SU-DHL-6 (cell line): ENCODE results near the gene ZNF101.

Source experiments
- H2AFZ ChIP-seq: fragments of 200-600 bp; sonication (generic); 2 replicates; pipeline ENCODE4 v1.6.1; 2014; ENCODE audit warnings: low read depth, mild to moderate bottlenecking, moderate library complexity, mixed read lengths, antibody characterized with exemption, low read length; ENCODE audit not compliant: severe bottlenecking
- H3F3A ChIP-seq: fragments of 200-600 bp; shearing (Covaris generic); 2 replicates; pipeline ENCODE4 v1.6.0; 2016; ENCODE audit warnings: antibody characterized with exemption, mild to moderate bottlenecking; ENCODE audit not compliant: insufficient read depth
- H3K27ac ChIP-seq: fragments of 200-600 bp; sonication (generic); 2 replicates; pipeline ENCODE4 v1.5.1; 2016; ENCODE audit warnings: low read depth, mild to moderate bottlenecking, low read length, moderate library complexity, mixed read lengths
- H3K27me3 ChIP-seq: fragments of 200-600 bp; sonication (generic), shearing (Covaris generic); 2 replicates; pipeline ENCODE4 v1.6.0; 2014; ENCODE audit warnings: mild to moderate bottlenecking, low read length
- H3K36me3 ChIP-seq: fragments of 200-600 bp; sonication (generic); 2 replicates; pipeline ENCODE4 v1.6.1; 2014; ENCODE audit warnings: mild to moderate bottlenecking, low read length, mixed read lengths
- H3K4me2 ChIP-seq: fragments of 300-600, 200-600 bp; shearing (Covaris generic), sonication (generic); 2 replicates; pipeline ENCODE4 v1.6.0; 2014; ENCODE audit warnings: low read length, low read depth, mild to moderate bottlenecking; ENCODE audit not compliant: poor library complexity, severe bottlenecking
- H3K4me3 ChIP-seq: fragments of 200-600 bp; sonication (generic); 2 replicates; pipeline ENCODE4 v1.5.1; 2014; ENCODE audit warnings: antibody characterized with exemption, low read length, mild to moderate bottlenecking, mixed read lengths; ENCODE audit not compliant: insufficient read depth, poor library complexity, severe bottlenecking
- H3K79me2 ChIP-seq: fragments of 200-600 bp; sonication (generic); 2 replicates; pipeline ENCODE4 v1.6.1; 2014; ENCODE audit warnings: mild to moderate bottlenecking, low read length, moderate library complexity; ENCODE audit not compliant: insufficient read depth
- H3K9ac ChIP-seq: fragments of 200-600 bp; sonication (generic); 2 replicates; pipeline ENCODE4 v1.7.0; 2014; ENCODE audit warnings: mild to moderate bottlenecking, low read length
- H3K9me2 ChIP-seq: fragments of 200-600 bp; sonication (generic); replicated peaks from 2 replicates; pipeline ENCODE4 v1.6.1; 2014; ENCODE audit warnings: low read length; ENCODE audit not compliant: insufficient read depth
- H3K9me3 ChIP-seq: fragments of 200-600 bp; sonication (generic); 2 replicates; pipeline ENCODE4 v1.6.1; 2014; ENCODE audit warnings: low read length, mixed read lengths; ENCODE audit not compliant: insufficient read depth
- H4K20me1 ChIP-seq: fragments of 200-600 bp; sonication (generic); 2 replicates; pipeline ENCODE4 v1.6.1; 2014; ENCODE audit warnings: low read depth, mild to moderate bottlenecking, antibody characterized with exemption, low read length, moderate library complexity, mixed read lengths
- EZH2phosphoT487 ChIP-seq: fragments of 200-600 bp; sonication (generic), shearing (Covaris generic); conservative IDR thresholded peaks from 2 replicates; pipeline ENCODE4 v1.6.1; 2018; ENCODE audit warnings: mild to moderate bottlenecking, antibody characterized with exemption, low read length, moderate library complexity, mixed read lengths
- TF ChIP-seq, protein P1 (sequence below): fragments of 200-600 bp; sonication (generic); IDR thresholded peaks from one replicate; pipeline ENCODE4 v1.5.1; 2017; ENCODE audit warnings: antibody characterized with exemption, mild to moderate bottlenecking, low read length, moderate library complexity; ENCODE audit not compliant: insufficient read depth, poor library complexity, severe bottlenecking

Gene ZNF101

DNA sequence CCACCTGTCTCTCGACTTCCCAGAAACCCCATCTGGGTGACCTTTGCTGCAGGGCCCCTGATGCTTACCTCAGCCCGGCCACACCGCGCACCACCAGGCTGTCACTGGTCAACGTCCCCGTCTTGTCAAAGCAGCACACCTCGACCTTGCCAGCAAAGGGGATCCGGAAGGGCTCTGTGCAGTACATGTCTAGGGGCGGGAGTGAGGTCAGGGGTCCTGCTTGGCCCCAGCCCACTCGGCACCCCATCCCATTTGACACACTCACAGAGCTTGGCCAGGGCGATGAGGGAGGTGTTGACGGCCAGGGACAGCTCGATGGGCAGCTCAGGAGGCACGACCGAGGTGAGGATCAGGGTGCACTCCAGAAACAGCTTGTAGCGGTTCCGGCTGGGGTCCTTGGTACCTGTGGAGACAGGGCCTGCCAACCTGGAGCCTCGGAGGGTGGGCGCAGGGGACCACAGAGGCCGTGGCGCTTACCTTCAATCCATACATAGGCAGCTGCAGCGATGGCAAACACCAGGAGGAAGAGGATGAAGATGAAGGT, 13.5 kb upstream of the ZNF101 start:
- Histone ChIP-seq H3K79me2 (peaks cover 7% of the 10 kb centered on the region), H3K36me3 (0 out of 2 replicates have a peak, but pooled peaks cover 9% of the 10 kb centered on the region), H3K4me2 (no peak overlapping the region), H4K20me1 (no peaks in the 10 kb centered on the region), H2AFZ (no peak overlapping the region), H3K27ac (no peak overlapping the region), H3K9ac (no peak overlapping the region), H3K9me3 (no peaks in the 10 kb centered on the region), H3K9me2 (no peaks in the 10 kb centered on the region), H3F3A (no peaks in the 10 kb centered on the region), H3K27me3 (no peaks in the 10 kb centered on the region), H3K4me3 (no peak overlapping the region)
- no peak for TF ChIP-seq EZH2phosphoT487
- TF ChIP-seq, protein P1, sequence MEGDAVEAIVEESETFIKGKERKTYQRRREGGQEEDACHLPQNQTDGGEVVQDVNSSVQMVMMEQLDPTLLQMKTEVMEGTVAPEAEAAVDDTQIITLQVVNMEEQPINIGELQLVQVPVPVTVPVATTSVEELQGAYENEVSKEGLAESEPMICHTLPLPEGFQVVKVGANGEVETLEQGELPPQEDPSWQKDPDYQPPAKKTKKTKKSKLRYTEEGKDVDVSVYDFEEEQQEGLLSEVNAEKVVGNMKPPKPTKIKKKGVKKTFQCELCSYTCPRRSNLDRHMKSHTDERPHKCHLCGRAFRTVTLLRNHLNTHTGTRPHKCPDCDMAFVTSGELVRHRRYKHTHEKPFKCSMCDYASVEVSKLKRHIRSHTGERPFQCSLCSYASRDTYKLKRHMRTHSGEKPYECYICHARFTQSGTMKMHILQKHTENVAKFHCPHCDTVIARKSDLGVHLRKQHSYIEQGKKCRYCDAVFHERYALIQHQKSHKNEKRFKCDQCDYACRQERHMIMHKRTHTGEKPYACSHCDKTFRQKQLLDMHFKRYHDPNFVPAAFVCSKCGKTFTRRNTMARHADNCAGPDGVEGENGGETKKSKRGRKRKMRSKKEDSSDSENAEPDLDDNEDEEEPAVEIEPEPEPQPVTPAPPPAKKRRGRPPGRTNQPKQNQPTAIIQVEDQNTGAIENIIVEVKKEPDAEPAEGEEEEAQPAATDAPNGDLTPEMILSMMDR = no peak

DNA sequence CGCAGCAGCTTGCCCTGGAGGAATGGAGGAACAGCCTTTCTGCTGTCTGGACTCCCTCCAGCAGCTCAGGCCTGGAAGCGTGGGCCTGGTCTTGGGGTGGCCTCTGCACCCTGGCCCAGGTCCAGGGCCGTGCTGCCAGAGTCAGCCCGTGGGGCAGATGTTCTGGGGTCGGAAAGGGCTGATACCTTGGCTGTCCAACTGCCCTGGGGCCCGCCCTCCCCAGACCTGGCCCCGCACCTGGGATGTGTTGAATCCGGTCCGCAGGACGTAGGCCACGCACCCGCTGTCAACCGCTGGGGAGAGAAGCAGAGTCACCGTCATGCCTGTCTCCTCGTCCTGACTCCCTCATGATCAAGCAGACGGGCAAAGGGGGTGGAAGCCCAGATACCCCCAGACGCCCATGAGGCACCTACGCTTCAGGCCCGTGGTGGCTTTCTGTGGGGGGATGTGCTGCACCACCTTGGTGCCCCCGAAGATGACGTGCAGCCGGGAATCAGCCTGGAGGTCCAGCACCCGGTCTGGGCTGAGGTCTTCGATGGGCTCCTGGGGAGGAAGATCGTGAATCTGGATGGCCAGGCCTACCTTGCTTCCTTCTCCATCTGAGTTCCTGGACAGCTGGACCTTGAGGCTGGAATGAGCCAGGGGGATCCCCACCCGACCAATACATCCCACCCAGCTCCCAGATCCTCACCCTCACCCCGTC, 12.8 kb upstream of the ZNF101 start:
- Histone ChIP-seq H3K9ac (no peak overlapping the region), H3K79me2 (peaks cover 11% of the 10 kb centered on the region), H3K9me3 (no peaks in the 10 kb centered on the region), H3K36me3 (0 out of 2 replicates have a peak, but pooled peaks cover 9% of the 10 kb centered on the region), H3K4me3 (no peak overlapping the region), H3K9me2 (no peaks in the 10 kb centered on the region), H2AFZ (no peak overlapping the region), H3K27me3 (no peaks in the 10 kb centered on the region), H3K27ac (no peak overlapping the region), H4K20me1 (no peaks in the 10 kb centered on the region), H3F3A (no peaks in the 10 kb centered on the region), H3K4me2 (no peak overlapping the region)
- TF ChIP-seq, protein P1 = no peak
- no peak for TF ChIP-seq EZH2phosphoT487

DNA sequence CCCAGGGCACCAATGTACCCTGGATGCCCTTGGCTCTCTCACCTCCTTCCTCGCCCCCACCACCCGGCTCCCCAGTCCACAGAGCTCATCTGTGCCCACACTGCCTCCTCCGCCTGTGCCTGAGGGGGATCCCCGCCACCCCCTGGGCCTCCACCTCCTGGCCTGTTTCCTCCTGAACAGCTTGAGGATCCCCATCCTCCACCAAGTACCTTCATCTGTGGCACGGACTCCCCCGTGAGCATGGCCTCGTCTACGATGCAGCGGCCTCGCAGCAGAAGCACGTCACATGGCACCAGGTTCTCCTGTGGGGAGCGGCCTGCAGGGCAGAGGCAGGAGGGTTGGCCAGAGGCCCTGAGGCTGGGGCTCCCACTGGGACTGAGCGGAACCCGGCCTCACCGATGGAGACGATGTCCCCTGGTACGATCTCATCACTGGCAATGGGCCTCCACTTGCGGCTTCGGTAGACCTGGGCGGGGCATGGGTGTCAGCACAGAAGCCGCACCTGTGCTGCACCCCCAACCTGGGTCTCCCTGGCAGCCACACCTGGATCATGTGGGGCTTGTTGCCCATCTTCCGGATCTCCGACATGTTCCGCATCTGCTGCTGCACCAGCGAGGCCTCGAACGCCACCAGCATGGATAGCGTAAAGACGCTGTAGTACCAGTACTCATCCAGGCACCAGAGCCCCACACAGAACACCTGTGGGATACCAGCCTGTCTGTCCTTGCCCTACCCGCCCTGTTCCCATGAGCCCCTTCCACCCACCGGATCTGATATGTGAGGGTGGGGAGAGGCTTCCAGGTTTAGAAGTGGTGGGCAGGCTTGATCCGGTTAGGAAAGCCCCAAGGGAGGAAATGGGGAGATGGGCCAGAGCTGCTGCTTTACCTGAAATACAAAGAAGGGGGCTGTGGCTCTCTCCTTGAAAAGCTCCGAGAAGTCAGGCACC, 11.9 kb upstream of the ZNF101 start:
- Histone ChIP-seq H3K9me3 (no peaks in the 10 kb centered on the region), H3F3A (peaks cover 5% of the 10 kb centered on the region; the same call in 1 of the 2 replicates), H4K20me1 (no peaks in the 10 kb centered on the region), H2AFZ (no peak overlapping the region), H3K4me3 (no peak overlapping the region), H3K27ac (no peak overlapping the region), H3K36me3 (0 out of 2 replicates have a peak, but pooled peaks cover 9% of the 10 kb centered on the region), H3K79me2 (peaks cover 20% of the 10 kb centered on the region), H3K27me3 (no peaks in the 10 kb centered on the region), H3K9me2 (no peaks in the 10 kb centered on the region), H3K9ac (no peak overlapping the region), H3K4me2 (no peak overlapping the region)
- TF ChIP-seq EZH2phosphoT487 = no peak
- TF ChIP-seq, protein P1 = no peak
